CD4-positive, CD25-positive, alpha-beta regulatory T cell (primary cell): ENCODE data around the gene MAPK8. TPM values are rescaled to one million over a fixed set of nuclear protein-coding genes. Genes with fewer than 3 reads are reported as not detected.

Experiments used
- ATAC-seq, 2 donors: fragments of 150-1000 bp; cut with Tn5 transposase; one replicate each; pipeline ENCODE4 v1.10.0; 2021; ENCODE audit warnings: low read depth in 2 of 2, moderate number of reproducible peaks in 2 of 2, moderate library complexity in 1 of 2
- DNase-seq, 3 donors: peaks; one replicate each; pipeline versions ENCODE4 v3.0.0 to v3.0.0-alpha.2; 2012 to 2022; ENCODE audit warnings: mixed read lengths in 1 of 3
- H3K27ac ChIP-seq: one replicate; pipeline ENCODE4 v1.7.0; 2013; ENCODE audit warnings: mild to moderate bottlenecking, low read length; ENCODE audit not compliant: insufficient read depth, poor library complexity, severe bottlenecking
- H3K27me3 ChIP-seq: one replicate; pipeline ENCODE4 v1.7.0; 2013; ENCODE audit warnings: low read length; ENCODE audit not compliant: control insufficient read depth, insufficient read depth
- H3K36me3 ChIP-seq: one replicate; pipeline ENCODE4 v1.7.0; 2013; ENCODE audit warnings: mild to moderate bottlenecking, low read length, moderate library complexity; ENCODE audit not compliant: control insufficient read depth, insufficient read depth
- H3K4me1 ChIP-seq: 2 replicates; pipeline ENCODE4 v1.7.0; 2013; ENCODE audit warnings: mild to moderate bottlenecking, low read length; ENCODE audit not compliant: insufficient read depth, control insufficient read depth, poor library complexity, severe bottlenecking
- H3K4me3 ChIP-seq: one replicate; pipeline ENCODE4 v1.7.0; 2013; ENCODE audit warnings: low read depth, mild to moderate bottlenecking, low read length, moderate library complexity
- H3K9me3 ChIP-seq, 2 experiments: 1 replicate in 1 of 2; 2 replicates in 1 of 2; pipeline ENCODE4 v1.7.0; 2013; ENCODE audit warnings: low read length in 2 of 2, mild to moderate bottlenecking in 1 of 2, moderate library complexity in 1 of 2; ENCODE audit not compliant: control insufficient read depth in 2 of 2
- H3K27ac Mint-ChIP-seq, 3 donors: one replicate each; pipeline ENCODE4 v1.8.0; 2020 to 2022; ENCODE audit warnings: mild to moderate bottlenecking in 3 of 3, mixed read lengths in 3 of 3, moderate library complexity in 2 of 3
- H3K27me3 Mint-ChIP-seq: one replicate; pipeline ENCODE4 v1.8.0; 2022; ENCODE audit warnings: mild to moderate bottlenecking, mixed read lengths
- H3K36me3 Mint-ChIP-seq: one replicate; pipeline ENCODE4 v1.8.0; 2020; ENCODE audit warnings: mixed read lengths
- H3K4me1 Mint-ChIP-seq, 4 donors: one replicate each; pipeline ENCODE4 v1.8.0; 2020 to 2022; ENCODE audit warnings: mixed read lengths in 4 of 4, mild to moderate bottlenecking in 1 of 4
- H3K4me3 Mint-ChIP-seq, 4 donors: one replicate each; pipeline ENCODE4 v1.8.0; 2020 to 2022; ENCODE audit warnings: mild to moderate bottlenecking in 4 of 4, mixed read lengths in 4 of 4, moderate library complexity in 3 of 4
- H3K9me3 Mint-ChIP-seq, 7 donors: one replicate each; pipeline ENCODE4 v1.8.0; 2020 to 2022; ENCODE audit warnings: mixed read lengths in 7 of 7, mild to moderate bottlenecking in 3 of 7, moderate library complexity in 2 of 7
- polyA plus RNA-seq, 4 donors: library from polyadenylated mRNA; unstranded; fragments of 300-500 nt; fragmentation: Illumina TruSeq; gene quantifications; one replicate each; pipeline ENCODE4 v1.2.3, GENCODE V29; 2021
- total RNA-seq: library from RNA; stranded (reverse); gene quantifications from one replicate; pipeline ENCODE4 v1.2.3, GENCODE V29; 2022

MAPK8 gene
- total and polyA plus RNA-seq, 5 donors from 2014 or later = 19.8 to 34.5 (median 22.9) TPM

- H3K4me3 ChIP-seq = no peak overlapping the region
- ATAC-seq (no peak), DNase-seq (no peak)
- peaks cover 0 to 1% (median 0%) of the 10 kb centered on the region in 7 donors for H3K9me3 Mint-ChIP-seq
- H3K27me3 Mint-ChIP-seq = no peaks in the 10 kb centered on the region
- no peaks in the 10 kb centered on the region for H3K36me3 Mint-ChIP-seq
- no peak overlapping the region for H3K4me3 Mint-ChIP-seq
- no peak overlapping the region for H3K27ac ChIP-seq
- no peaks in the 10 kb centered on the region for H3K4me1 ChIP-seq
- H3K4me1 Mint-ChIP-seq = no peaks in the 10 kb centered on the region
- no peaks in the 10 kb centered on the region for H3K27me3 ChIP-seq
- H3K9me3 ChIP-seq = no peaks in the 10 kb centered on the region
- no peaks in the 10 kb centered on the region for H3K36me3 ChIP-seq
- H3K27ac Mint-ChIP-seq = no peak overlapping the region
Observed at GRCh38 chr10:48466611-48467240, 160.2 kb downstream of the MAPK8 start.

GRCh38 chr10:48467669-48468068 is 161.2 kb downstream of the MAPK8 start:
- no peaks in the 10 kb centered on the region for H3K4me1 ChIP-seq
- no peak overlapping the region for H3K27ac Mint-ChIP-seq
- no peaks in the 10 kb centered on the region for H3K27me3 Mint-ChIP-seq
- H3K4me1 Mint-ChIP-seq = no peaks in the 10 kb centered on the region
- H3K4me3 ChIP-seq = no peak overlapping the region
- H3K9me3 Mint-ChIP-seq = peaks cover 0 to 1% (median 0%) of the 10 kb centered on the region in 7 donors
- no peaks in the 10 kb centered on the region for H3K36me3 Mint-ChIP-seq
- DNase-seq (no peak), ATAC-seq (no peak)
- H3K27me3 ChIP-seq = no peaks in the 10 kb centered on the region
- H3K27ac ChIP-seq = no peak overlapping the region
- H3K9me3 ChIP-seq = no peaks in the 10 kb centered on the region
- no peaks in the 10 kb centered on the region for H3K36me3 ChIP-seq
- H3K4me3 Mint-ChIP-seq = no peak overlapping the region

GRCh38 chr10:48468130-48468790 is 161.8 kb downstream of the MAPK8 start:
- no peaks in the 10 kb centered on the region for H3K27me3 ChIP-seq
- Mint-ChIP-seq H3K9me3 (peaks cover 0 to 1% (median 0%) of the 10 kb centered on the region in 7 donors), H3K4me3 (no peak overlapping the region), H3K27ac (no peak overlapping the region), H3K27me3 (no peaks in the 10 kb centered on the region), H3K4me1 (no peaks in the 10 kb centered on the region), H3K36me3 (no peaks in the 10 kb centered on the region)
- ATAC-seq (no peak), DNase-seq (no peak)
- no peaks in the 10 kb centered on the region for H3K36me3 ChIP-seq
- no peaks in the 10 kb centered on the region for H3K9me3 ChIP-seq
- no peak overlapping the region for H3K4me3 ChIP-seq
- H3K4me1 ChIP-seq = no peaks in the 10 kb centered on the region
- H3K27ac ChIP-seq = no peak overlapping the region

GRCh38 chr10:48468866-48469511 is 162.5 kb downstream of the MAPK8 start:
- DNase-seq = no peak
- Histone ChIP-seq H3K9me3 (no peaks in the 10 kb centered on the region), H3K4me1 (no peaks in the 10 kb centered on the region), H3K27me3 (no peaks in the 10 kb centered on the region), H3K36me3 (no peaks in the 10 kb centered on the region), H3K27ac (no peak overlapping the region), H3K4me3 (no peak overlapping the region)
- Mint-ChIP-seq H3K4me3 (no peak overlapping the region), H3K9me3 (peaks cover 0 to 1% (median 0%) of the 10 kb centered on the region in 7 donors), H3K27me3 (no peaks in the 10 kb centered on the region), H3K36me3 (no peaks in the 10 kb centered on the region), H3K27ac (no peak overlapping the region), H3K4me1 (no peaks in the 10 kb centered on the region)
- ATAC-seq = no peak

GRCh38 chr10:48469516-48470020 is 163.1 kb downstream of the MAPK8 start:
- Histone ChIP-seq H3K9me3 (no peaks in the 10 kb centered on the region), H3K4me1 (no peaks in the 10 kb centered on the region), H3K27ac (no peak overlapping the region), H3K36me3 (no peaks in the 10 kb centered on the region), H3K4me3 (no peak overlapping the region), H3K27me3 (no peaks in the 10 kb centered on the region)
- Mint-ChIP-seq H3K4me1 (no peaks in the 10 kb centered on the region), H3K27ac (no peak overlapping the region), H3K9me3 (peaks cover 0 to 1% (median 0%) of the 10 kb centered on the region in 7 donors), H3K27me3 (no peaks in the 10 kb centered on the region), H3K36me3 (no peaks in the 10 kb centered on the region), H3K4me3 (no peak overlapping the region)
- ATAC-seq (no peak), DNase-seq (no peak)

GRCh38 chr10:48470115-48470892 is 163.8 kb downstream of the MAPK8 start:
- ATAC-seq (no peak), DNase-seq (no peak)
- Histone ChIP-seq H3K9me3 (no peaks in the 10 kb centered on the region), H3K36me3 (no peaks in the 10 kb centered on the region), H3K27me3 (no peaks in the 10 kb centered on the region), H3K4me1 (no peaks in the 10 kb centered on the region), H3K27ac (no peak overlapping the region), H3K4me3 (no peak overlapping the region)
- Mint-ChIP-seq H3K4me1 (no peaks in the 10 kb centered on the region), H3K27ac (no peak overlapping the region), H3K4me3 (no peak overlapping the region), H3K36me3 (no peaks in the 10 kb centered on the region), H3K27me3 (no peaks in the 10 kb centered on the region), H3K9me3 (peaks cover 0 to 1% (median 0%) of the 10 kb centered on the region in 7 donors)

- H3K4me3 ChIP-seq = no peak overlapping the region
Observed at GRCh38 chr10:48470893-48471805, 164.7 kb downstream of the MAPK8 start.

More at GRCh38 chr10:48470893-48471805, 164.7 kb downstream of the MAPK8 start:
- ATAC-seq = no peak
- Mint-ChIP-seq H3K4me3 (no peak overlapping the region), H3K27ac (no peak overlapping the region), H3K27me3 (no peaks in the 10 kb centered on the region), H3K36me3 (no peaks in the 10 kb centered on the region), H3K9me3 (peaks cover 0 to 1% (median 0%) of the 10 kb centered on the region in 7 donors), H3K4me1 (no peaks in the 10 kb centered on the region)
- H3K9me3 ChIP-seq = no peaks in the 10 kb centered on the region
- H3K4me1 ChIP-seq = no peaks in the 10 kb centered on the region
- H3K36me3 ChIP-seq = no peaks in the 10 kb centered on the region
- DNase-seq = no peak
- no peak overlapping the region for H3K27ac ChIP-seq
- no peaks in the 10 kb centered on the region for H3K27me3 ChIP-seq
